Measurements from ENCODE around the gene FOXL2NB.

- TF ChIP-seq CTCF (IDR thresholded peaks at IDR 0.05): no peak
- TF ChIP-seq POLR2A (IDR thresholded peaks at IDR 0.05): no peak
These were observed 37.8 kb downstream of the FOXL2NB start for GRCh38 chr3:138984816-138985215.

Data from ovary (tissue), 3 donors.